Fibroblast of lung (primary cell): Measurements from ENCODE around the gene CNDP1. TPM values are rescaled to one million over a fixed set of nuclear protein-coding genes. Genes with fewer than 3 reads are reported as not detected.
A peak's percentile ranks its signal among the peaks of the same experiment; 100 is the strongest.

Experiments used
- DNase-seq, 2 donors: peaks; one replicate each; pipeline versions ENCODE4 v3.0.0 to v3.0.0-alpha.2; 2010; ENCODE audit warnings: low read depth in 2 of 2
- H2AFZ ChIP-seq: 2 replicates; pipeline ENCODE4 v1.5.1; 2012; ENCODE audit warnings: low read length, control low read depth, inconsistent platforms
- H3K27ac ChIP-seq: 2 replicates; pipeline ENCODE4 v1.5.1; 2011; ENCODE audit warnings: low read length, control low read depth; ENCODE audit not compliant: insufficient read depth
- H3K27me3 ChIP-seq: 2 replicates; pipeline ENCODE4 v1.5.1; 2011; ENCODE audit warnings: mild to moderate bottlenecking, low read length; ENCODE audit not compliant: control insufficient read depth, insufficient read depth
- H3K36me3 ChIP-seq: 2 replicates; pipeline ENCODE4 v1.5.1; 2011; ENCODE audit warnings: low read length; ENCODE audit not compliant: control insufficient read depth, insufficient read depth
- H3K4me1 ChIP-seq: 2 replicates; pipeline ENCODE4 v1.5.1; 2011; ENCODE audit warnings: low read length; ENCODE audit not compliant: control insufficient read depth, insufficient read depth; ENCODE audit errors: extremely low read depth
- H3K4me2 ChIP-seq: 2 replicates; pipeline ENCODE4 v1.5.1; 2011; ENCODE audit warnings: low read length, control low read depth; ENCODE audit not compliant: insufficient read depth; ENCODE audit errors: extremely low read depth
- H3K4me3 ChIP-seq, 4 experiments: fragments of 200-600 bp in 1 of 4; sonication (generic) in 1 of 4; replicated peaks in 1 of 4; 2 replicates each; pipeline ENCODE4 v1.5.1; 2011 to 2016; ENCODE audit warnings: low read length in 4 of 4, low read depth in 3 of 4, mild to moderate bottlenecking in 3 of 4, control low read depth in 2 of 4, inconsistent platforms in 1 of 4, mixed read lengths in 1 of 4; ENCODE audit not compliant: insufficient read depth in 1 of 4; ENCODE audit errors: control extremely low read depth in 1 of 4
- H3K79me2 ChIP-seq: 2 replicates; pipeline ENCODE4 v1.5.1; 2012; ENCODE audit warnings: mild to moderate bottlenecking, low read length, inconsistent platforms; ENCODE audit not compliant: control insufficient read depth, insufficient read depth
- H3K9ac ChIP-seq: 2 replicates; pipeline ENCODE4 v1.5.1; 2011; ENCODE audit warnings: mild to moderate bottlenecking, low read length, control low read depth; ENCODE audit not compliant: insufficient read depth
- H3K9me3 ChIP-seq: 2 replicates; pipeline ENCODE4 v1.5.1; 2012; ENCODE audit warnings: low read depth, low read length; ENCODE audit not compliant: control insufficient read depth, insufficient read depth
- H4K20me1 ChIP-seq: 2 replicates; pipeline ENCODE4 v1.5.1; 2011; ENCODE audit warnings: low read length; ENCODE audit not compliant: control insufficient read depth, insufficient read depth; ENCODE audit errors: extremely low read depth
- CTCF ChIP-seq, 2 donors: IDR thresholded peaks in 1 of 2; conservative IDR thresholded peaks in 1 of 2; 1 replicate in 1 of 2; 2 replicates in 1 of 2; pipeline ENCODE4 v1.5.1; 2011 to 2012; ENCODE audit warnings: low read length in 2 of 2, control low read depth in 1 of 2, inconsistent platforms in 1 of 2, low read depth in 1 of 2, mild to moderate bottlenecking in 1 of 2
- EZH2 ChIP-seq: IDR thresholded peaks from 2 replicates; pipeline ENCODE4 v1.5.1; 2012; ENCODE audit warnings: low read length, control low read depth, mild to moderate bottlenecking; ENCODE audit errors: missing control alignments
- polyA plus RNA-seq, 2 donors: library from polyadenylated mRNA; depleted of rRNA in 1 of 2; stranded (reverse) in 1 of 2; unstranded in 1 of 2; fragments of >200 nt; gene quantifications; 2 replicates each; pipeline ENCODE4 v1.2.1, GENCODE V29; 2011 to 2012; ENCODE audit warnings: missing spikeins in 1 of 2
- total RNA-seq: library from RNA; depleted of rRNA; stranded (reverse); fragments of >200 nt; gene quantifications from 2 replicates; pipeline ENCODE4 v1.2.1, GENCODE V29; 2014

Gene CNDP1
- total and polyA plus RNA-seq, 2 donors (not counting 1 experiment from before 2014, with no cell fraction given) = not detected

GRCh38 chr18:74551936-74552555 is 17.7 kb downstream of the CNDP1 start:
- Histone ChIP-seq H3K9ac (no peak overlapping the region), H3K36me3 (no peaks in the 10 kb centered on the region), H3K27me3 (no peaks in the 10 kb centered on the region), H3K4me1 (peaks cover 2% of the 10 kb centered on the region), H4K20me1 (no peaks in the 10 kb centered on the region), H3K4me2 (no peak overlapping the region), H3K9me3 (no peaks in the 10 kb centered on the region), H3K4me3 (no peak overlapping the region), H3K27ac (no peak overlapping the region), H3K79me2 (no peaks in the 10 kb centered on the region), H2AFZ (no peak overlapping the region)
- TF ChIP-seq EZH2 (no peak), CTCF (conservative IDR thresholded peaks at IDR 0.05 in 1 of 2, IDR thresholded peaks at IDR 0.05 in 1 of 2; ENCODE audit: low read depth in 1 of 2, low read length in 2 of 2) (peak; percentile 82 to 88)
- peak; percentile 57 to 83 for DNase-seq

- Histone ChIP-seq H2AFZ (no peak overlapping the region), H3K4me2 (no peak overlapping the region), H3K27ac (no peak overlapping the region), H3K79me2 (no peaks in the 10 kb centered on the region), H3K4me1 (no peaks in the 10 kb centered on the region), H3K9ac (no peak overlapping the region), H3K27me3 (peaks cover 3% of the 10 kb centered on the region), H3K36me3 (no peaks in the 10 kb centered on the region), H3K9me3 (no peaks in the 10 kb centered on the region), H4K20me1 (no peaks in the 10 kb centered on the region), H3K4me3 (no peak overlapping the region)
- no peak for TF ChIP-seq CTCF (conservative IDR thresholded peaks at IDR 0.05 in 1 of 2, IDR thresholded peaks at IDR 0.05 in 1 of 2; ENCODE audit: low read depth in 1 of 2, low read length in 2 of 2)
- TF ChIP-seq EZH2 = no peak
- DNase-seq = no peak
Measured at GRCh38 chr18:74556126-74556525, 21.8 kb downstream of the CNDP1 start.

- Histone ChIP-seq H3K79me2 (no peaks in the 10 kb centered on the region), H3K4me1 (no peaks in the 10 kb centered on the region), H2AFZ (no peak overlapping the region), H3K36me3 (no peaks in the 10 kb centered on the region), H3K9ac (no peak overlapping the region), H3K4me3 (no peak overlapping the region), H3K4me2 (no peak overlapping the region), H3K27ac (no peak overlapping the region), H4K20me1 (no peaks in the 10 kb centered on the region), H3K27me3 (peaks cover 3% of the 10 kb centered on the region), H3K9me3 (no peaks in the 10 kb centered on the region)
- no peak for DNase-seq
- TF ChIP-seq CTCF (conservative IDR thresholded peaks at IDR 0.05 in 1 of 2, IDR thresholded peaks at IDR 0.05 in 1 of 2; ENCODE audit: low read depth in 1 of 2, low read length in 2 of 2) (no peak), EZH2 (no peak)
Measured at GRCh38 chr18:74558096-74558495, 23.8 kb downstream of the CNDP1 start.
